ENCODE measurements around the gene COQ2. TPM values are rescaled to one million over a fixed set of nuclear protein-coding genes. Genes with fewer than 3 reads are reported as not detected.

The COQ2 gene
- total and polyA plus RNA-seq, 2 of the 13 experiments (the other 11 are each of a cell fraction or from before 2014, with no cell fraction given) = 10.1 to 17.3 TPM

DNA sequence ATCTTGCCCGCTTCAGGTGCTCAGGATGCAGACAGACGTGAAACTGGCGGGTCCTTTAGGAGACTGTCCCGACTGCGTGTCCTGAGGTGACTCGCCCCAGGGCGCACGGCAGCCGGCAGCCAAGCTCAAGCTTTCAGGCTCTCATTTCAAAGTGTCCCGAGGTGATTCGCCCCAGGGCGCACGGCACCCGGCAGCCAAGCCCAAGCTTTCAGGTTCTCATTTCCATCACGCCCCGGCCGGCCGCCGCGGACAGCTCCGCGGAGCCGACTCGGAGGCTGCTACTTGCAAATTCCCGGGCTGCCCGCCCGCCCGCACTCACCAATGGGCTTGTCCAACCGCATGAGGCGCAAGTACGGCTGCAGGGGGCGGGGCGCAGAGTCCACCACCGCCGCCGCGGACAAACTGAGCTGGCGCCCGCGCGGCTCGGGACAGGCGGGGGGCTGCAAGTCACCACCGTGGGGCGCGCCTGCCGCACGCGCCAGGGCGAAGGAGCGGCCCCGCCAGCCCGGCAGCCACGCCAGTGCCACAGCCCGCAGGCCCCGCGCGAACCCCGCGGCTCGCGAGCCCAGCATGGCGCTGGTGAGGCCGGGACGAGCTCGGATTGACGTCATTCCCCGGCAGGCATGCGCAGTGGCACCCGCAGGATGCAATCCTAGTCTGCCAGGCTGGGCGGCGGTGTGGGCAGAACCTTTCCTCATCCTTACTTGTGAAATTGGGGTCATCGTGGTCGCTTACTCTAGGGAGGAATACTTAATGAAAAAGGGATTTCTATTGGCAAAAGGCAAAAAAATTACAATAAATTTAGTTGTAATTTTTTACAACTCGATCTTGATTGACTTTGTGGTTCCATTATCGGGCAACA, at the start of gene COQ2 (continued):
- peak; percentile 73 for TF ChIP-seq BORCS8-MEF2B (CRISPR knock-in tag; IDR thresholded peaks at IDR 0.05)
- TF ChIP-seq SKI (IDR thresholded peaks at IDR 0.05; ENCODE audit: partially characterized antibody) = peak; percentile 80
- 0 out of 2 replicates have a peak, but pooled peaks have one; percentile 8 for TF ChIP-seq JUND (CRISPR knock-in tag; IDR thresholded peaks at IDR 0.05)
- no peak for TF ChIP-seq ZNF672 (CRISPR knock-in tag; IDR thresholded peaks at IDR 0.05)
- no peak for TF ChIP-seq ZNF550 (CRISPR knock-in tag; IDR thresholded peaks at IDR 0.05; ENCODE audit: borderline replicate concordance)
- peak; percentile 92; the same call in 1 of the 2 replicates for TF ChIP-seq ZNF431 (CRISPR knock-in tag; IDR thresholded peaks at IDR 0.05; ENCODE audit: borderline replicate concordance, low read depth)
- TF ChIP-seq ZNF562 (CRISPR knock-in tag; IDR thresholded peaks at IDR 0.05; ENCODE audit: borderline replicate concordance) = peak; percentile 76; the same call in 1 of the 2 replicates
- no peak for TF ChIP-seq HNRNPK (IDR thresholded peaks at IDR 0.05; ENCODE audit: low read depth, low read length, poor library complexity, severe bottlenecking)
- TF ChIP-seq, protein P1, sequence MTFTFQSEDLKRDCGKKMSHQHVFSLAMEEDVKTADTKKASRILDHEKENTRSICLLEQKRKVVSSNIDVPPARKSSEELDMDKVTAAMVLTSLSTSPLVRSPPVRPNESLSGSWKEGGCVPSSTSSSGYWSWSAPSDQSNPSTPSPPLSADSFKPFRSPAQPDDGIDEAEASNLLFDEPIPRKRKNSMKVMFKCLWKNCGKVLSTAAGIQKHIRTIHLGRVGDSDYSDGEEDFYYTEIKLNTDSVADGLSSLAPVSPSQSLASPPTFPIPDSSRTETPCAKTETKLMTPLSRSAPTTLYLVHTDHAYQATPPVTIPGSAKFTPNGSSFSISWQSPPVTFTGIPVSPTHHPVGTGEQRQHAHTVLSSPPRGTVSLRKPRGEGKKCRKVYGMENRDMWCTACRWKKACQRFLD (CRISPR knock-in tag; IDR thresholded peaks at IDR 0.05; ENCODE audit: borderline replicate concordance) = peak; percentile 88
- peak; percentile 71; the same call in 1 of the 2 replicates for TF ChIP-seq ESRRA (CRISPR knock-in tag; IDR thresholded peaks at IDR 0.05; ENCODE audit: low read depth)
- TF ChIP-seq CEBPG (CRISPR knock-in tag; IDR thresholded peaks at IDR 0.05) = peak; percentile 76
- TF ChIP-seq ZNF614 (CRISPR knock-in tag; IDR thresholded peaks at IDR 0.05; ENCODE audit: borderline replicate concordance) = peak; percentile 66; the same call in 1 of the 2 replicates
- TF ChIP-seq CBFB (CRISPR knock-in tag; IDR thresholded peaks at IDR 0.05) = 0 out of 2 replicates have a peak, but pooled peaks have one; percentile 42
- TF ChIP-seq STAT5B (CRISPR knock-in tag; IDR thresholded peaks at IDR 0.05) = no peak
- TF ChIP-seq ZSCAN20 (CRISPR knock-in tag; IDR thresholded peaks at IDR 0.05; ENCODE audit: borderline replicate concordance) = no peak; the same call in 1 of the 2 replicates
- no peak for TF ChIP-seq NFIC (IDR thresholded peaks at IDR 0.05; ENCODE audit: low read length)
- TF ChIP-seq KMT2B (CRISPR knock-in tag; IDR thresholded peaks at IDR 0.05) = peak; percentile 73
- TF ChIP-seq, protein P2, sequence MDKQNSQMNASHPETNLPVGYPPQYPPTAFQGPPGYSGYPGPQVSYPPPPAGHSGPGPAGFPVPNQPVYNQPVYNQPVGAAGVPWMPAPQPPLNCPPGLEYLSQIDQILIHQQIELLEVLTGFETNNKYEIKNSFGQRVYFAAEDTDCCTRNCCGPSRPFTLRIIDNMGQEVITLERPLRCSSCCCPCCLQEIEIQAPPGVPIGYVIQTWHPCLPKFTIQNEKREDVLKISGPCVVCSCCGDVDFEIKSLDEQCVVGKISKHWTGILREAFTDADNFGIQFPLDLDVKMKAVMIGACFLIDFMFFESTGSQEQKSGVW (CRISPR knock-in tag; IDR thresholded peaks at IDR 0.05; ENCODE audit: borderline replicate concordance) = no peak; the same call in 1 of the 2 replicates
- peak; percentile 52; the same call in 1 of the 2 replicates for TF ChIP-seq NCOA1 (CRISPR knock-in tag; IDR thresholded peaks at IDR 0.05)
- no peak for TF ChIP-seq SRSF4 (IDR thresholded peaks at IDR 0.05; ENCODE audit: low read depth, low read length, poor library complexity, severe bottlenecking)
- TF ChIP-seq ZNF256 (CRISPR knock-in tag; conservative IDR thresholded peaks at IDR 0.05) = no peak
- TF ChIP-seq, protein P3, sequence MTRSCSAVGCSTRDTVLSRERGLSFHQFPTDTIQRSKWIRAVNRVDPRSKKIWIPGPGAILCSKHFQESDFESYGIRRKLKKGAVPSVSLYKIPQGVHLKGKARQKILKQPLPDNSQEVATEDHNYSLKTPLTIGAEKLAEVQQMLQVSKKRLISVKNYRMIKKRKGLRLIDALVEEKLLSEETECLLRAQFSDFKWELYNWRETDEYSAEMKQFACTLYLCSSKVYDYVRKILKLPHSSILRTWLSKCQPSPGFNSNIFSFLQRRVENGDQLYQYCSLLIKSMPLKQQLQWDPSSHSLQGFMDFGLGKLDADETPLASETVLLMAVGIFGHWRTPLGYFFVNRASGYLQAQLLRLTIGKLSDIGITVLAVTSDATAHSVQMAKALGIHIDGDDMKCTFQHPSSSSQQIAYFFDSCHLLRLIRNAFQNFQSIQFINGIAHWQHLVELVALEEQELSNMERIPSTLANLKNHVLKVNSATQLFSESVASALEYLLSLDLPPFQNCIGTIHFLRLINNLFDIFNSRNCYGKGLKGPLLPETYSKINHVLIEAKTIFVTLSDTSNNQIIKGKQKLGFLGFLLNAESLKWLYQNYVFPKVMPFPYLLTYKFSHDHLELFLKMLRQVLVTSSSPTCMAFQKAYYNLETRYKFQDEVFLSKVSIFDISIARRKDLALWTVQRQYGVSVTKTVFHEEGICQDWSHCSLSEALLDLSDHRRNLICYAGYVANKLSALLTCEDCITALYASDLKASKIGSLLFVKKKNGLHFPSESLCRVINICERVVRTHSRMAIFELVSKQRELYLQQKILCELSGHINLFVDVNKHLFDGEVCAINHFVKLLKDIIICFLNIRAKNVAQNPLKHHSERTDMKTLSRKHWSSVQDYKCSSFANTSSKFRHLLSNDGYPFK (CRISPR knock-in tag; IDR thresholded peaks at IDR 0.05; ENCODE audit: borderline replicate concordance) = no peak; the same call in 1 of the 2 replicates

All from HepG2 (cell line).